Measurements from ENCODE around the gene PMVK.

- TF ChIP-seq CTCF (conservative IDR thresholded peaks at IDR 0.05; ENCODE audit: low read depth, low read length), result no peak
- no peak for TF ChIP-seq EZH2phosphoT487 (IDR thresholded peaks at IDR 0.05; ENCODE audit: borderline replicate concordance, low read length)
Measured at GRCh38 chr1:154955039-154955717, 18.7 kb upstream of the PMVK start.
